HG03442 (cell line): ENCODE measurements around the gene NT5C2.
"Not testable (repeated sequence)": the region's sequence is repeated elsewhere in the genome, so short reads cannot be mapped to it uniquely, and the experiment has no call there.

Experiments used
- ATAC-seq: cut with Tn5 transposase; IDR thresholded peaks from one replicate; pipeline ENCODE4 v1.9.1; 2021; ENCODE audit warnings: mild to moderate bottlenecking, moderate library complexity; ENCODE audit not compliant: unreplicated experiment

Gene NT5C2

DNA sequence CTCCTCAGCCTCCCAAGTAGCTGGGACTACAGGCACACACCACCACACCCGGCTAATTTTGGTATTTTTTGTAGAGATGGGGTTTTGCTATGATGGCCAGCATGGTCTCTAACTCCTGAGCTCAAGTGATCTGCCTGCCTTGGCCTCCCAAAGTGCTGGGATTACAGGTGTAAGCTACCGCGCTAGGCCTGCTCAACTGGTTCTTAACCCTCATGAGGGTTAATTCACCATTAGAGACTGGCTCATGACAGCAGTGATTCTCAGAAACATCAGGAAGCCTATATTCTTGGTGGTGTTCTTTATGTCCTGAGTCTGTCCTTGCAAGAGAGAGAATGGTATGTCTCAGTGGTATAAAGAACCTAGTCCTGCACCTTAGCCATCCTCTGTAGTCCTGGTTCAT lies 10.4 kb upstream of the NT5C2 start:
- no peak for ATAC-seq

DNA sequence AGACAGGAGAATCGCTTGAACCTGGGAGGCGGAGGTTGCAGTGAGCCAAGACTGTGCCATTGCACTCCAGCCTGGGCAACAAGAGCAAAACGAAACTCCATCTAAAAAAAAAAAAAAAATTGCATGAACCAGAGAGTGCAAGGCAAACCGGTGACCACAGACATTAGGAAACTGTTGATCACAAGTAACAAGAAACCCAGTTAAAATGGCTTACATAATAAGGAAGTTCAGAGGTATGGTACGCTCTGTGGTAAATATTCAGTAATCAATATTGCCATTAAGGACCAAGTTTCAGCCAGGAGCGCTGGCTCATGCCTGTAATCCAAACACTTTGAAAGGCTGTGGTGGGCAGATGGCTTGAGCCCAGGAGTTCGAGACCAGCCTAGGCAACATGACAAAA lies 9.2 kb upstream of the NT5C2 start:
- ATAC-seq: no peak

DNA sequence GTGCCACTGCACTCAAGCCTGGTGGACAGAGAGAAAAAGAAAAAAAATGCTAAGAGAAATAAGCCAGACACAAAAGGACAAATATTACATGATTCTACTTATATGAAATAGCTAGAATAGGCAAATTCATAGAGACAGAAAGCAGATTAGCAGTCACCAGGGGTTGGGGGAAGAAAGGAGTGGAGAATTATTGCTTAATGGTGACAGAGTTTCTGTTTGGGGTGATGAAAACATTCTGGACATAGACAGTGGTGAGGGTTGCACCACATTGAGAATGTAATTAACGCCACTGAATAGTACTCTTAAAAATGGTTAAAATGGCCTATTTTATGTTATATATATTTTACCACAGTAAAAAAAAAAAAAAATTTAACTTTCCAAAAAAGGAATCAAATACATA lies 6.4 kb upstream of the NT5C2 start:
- ATAC-seq: no peak

DNA sequence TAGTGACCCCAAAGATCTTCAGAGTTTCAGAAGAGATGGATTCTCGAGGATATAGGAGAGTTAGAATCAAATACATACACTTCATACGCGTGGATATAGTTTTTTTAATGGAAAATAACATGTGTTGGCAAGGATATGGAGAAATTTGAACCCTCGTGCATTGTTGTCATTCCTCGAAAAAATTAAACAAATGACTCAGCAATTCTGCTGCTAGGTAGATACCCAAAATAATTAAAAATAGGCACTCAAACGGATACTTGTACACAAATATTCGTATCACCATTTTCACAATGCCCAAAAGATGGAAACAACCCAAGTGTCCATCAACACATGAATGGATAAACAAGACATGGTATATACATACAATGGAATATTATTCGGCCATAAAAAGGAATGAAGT lies 5.6 kb upstream of the NT5C2 start:
- ATAC-seq: no peak

DNA sequence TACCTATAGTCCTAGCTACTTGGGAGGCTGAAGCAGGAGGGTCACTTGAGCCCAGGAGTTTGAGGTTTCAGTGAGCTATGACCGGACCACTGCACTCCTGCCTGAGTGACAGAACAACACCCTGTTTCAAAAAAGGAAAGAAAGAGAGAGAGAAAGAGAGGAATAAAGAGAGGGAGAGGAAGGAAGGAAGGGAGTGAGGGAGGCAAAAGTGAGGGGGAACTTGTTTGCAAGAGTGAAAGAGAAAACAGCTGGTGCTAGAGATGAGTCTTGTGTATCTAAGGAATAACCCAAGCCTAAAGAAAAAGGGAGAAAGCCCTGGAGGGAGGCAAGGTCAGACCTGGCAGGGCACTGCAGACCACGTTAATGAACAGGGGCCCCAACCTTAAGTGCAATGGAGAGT lies 4.8 kb upstream of the NT5C2 start:
- ATAC-seq: no peak

DNA sequence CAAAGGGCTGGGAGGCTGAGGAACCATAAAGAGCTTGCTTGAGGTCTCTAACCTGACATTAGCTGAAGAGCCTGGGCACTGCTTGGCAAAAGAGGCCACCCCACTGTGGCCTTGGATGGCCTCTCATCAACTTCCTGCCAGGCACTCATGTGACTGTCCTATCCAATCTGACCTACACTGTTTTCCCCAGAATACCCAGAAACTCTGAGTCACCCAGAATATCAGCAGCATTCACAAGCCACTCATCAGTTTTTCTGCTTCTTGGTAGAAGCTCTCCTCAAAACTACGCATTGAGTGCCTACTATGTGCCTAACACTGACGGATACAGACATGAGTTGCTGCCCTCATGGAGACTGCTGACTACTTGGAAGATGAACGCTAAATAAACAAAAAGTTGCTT lies 4.1 kb upstream of the NT5C2 start:
- ATAC-seq: no peak

DNA sequence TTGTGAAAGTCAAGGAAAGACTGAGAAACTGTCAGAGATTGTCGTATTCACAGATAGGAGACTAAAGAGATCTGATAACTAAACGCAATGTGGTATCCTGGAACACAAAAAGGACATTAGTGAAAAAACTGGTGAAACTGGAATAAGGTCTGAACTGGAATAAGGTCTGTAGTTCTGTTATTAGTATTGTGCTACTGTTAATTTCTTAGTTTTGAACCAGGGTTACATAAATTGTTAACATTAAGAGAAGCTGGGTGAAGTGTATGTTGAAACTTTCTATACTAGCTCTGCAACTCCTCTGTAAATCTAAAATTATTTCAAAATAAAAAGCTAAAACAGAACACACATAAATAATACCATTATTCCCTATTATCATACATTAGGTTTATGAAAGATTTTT lies 3.4 kb upstream of the NT5C2 start:
- no peak for ATAC-seq

DNA sequence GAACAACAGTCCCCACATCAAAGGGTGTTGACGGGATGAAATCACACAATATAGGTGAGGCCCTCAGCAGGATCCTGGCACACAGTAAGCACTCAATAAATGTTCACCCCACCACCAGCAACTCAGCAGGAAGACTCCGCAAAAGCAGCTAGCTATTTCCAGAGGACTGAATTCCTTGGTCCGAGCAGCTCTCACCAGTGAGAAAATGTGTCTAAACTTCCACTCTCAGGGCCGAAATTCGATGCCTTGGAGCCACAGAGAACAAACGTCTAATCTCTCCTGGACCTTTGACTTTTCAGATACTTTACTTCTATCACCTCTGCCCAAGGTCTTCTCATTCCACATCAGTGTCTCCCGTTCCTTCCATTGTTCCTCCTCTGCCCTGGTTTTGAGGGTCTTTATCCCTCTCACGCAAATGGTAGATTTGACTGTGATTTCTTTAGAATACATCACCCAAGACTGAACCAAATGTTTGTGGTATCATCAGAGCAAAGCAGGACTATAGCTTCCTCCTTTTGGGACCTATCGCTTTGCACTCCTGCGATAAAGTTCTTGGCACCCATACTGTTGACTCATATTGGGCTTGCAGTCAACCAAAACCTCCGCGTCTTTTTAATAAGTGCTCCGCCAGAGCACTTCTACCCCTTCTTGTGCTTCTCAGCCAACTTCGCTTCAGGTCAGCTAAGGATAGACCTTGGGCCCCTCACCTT lies 903 bp upstream of the NT5C2 start:
- no peak for ATAC-seq

DNA sequence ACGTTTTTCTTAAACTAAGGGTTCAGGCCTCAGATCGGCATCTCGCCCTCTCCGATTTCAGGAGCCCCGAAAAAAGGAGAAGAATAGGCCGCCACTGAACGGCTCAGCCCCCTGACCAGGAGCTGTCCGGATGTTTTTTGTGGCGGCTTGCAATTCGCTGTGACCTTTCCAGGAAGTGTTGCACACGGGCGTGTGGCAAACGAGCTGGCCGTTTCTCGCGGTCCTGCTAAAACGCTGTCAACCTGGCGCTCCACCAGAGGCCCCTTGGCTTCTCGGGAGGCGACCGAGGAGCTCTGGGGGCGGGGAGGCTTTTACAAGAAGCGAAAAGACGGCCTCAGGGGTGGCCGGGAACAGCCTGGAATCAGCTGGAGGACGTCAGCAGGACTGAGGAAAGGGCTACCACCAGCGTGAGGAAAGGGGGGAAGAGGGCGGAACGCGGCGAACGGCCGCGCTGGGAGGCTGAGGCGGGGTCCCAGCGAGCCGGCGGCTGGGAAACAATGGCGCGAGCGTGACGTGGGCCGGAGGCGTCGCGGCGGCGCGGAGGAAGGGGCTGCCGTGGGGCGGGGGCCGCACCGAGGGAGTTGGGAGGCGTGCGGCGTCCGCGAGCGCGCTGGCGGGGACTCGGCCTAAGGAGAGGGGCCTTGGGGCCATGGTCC lies 493 bp downstream of the NT5C2 start:
- peak; percentile 38 for ATAC-seq

DNA sequence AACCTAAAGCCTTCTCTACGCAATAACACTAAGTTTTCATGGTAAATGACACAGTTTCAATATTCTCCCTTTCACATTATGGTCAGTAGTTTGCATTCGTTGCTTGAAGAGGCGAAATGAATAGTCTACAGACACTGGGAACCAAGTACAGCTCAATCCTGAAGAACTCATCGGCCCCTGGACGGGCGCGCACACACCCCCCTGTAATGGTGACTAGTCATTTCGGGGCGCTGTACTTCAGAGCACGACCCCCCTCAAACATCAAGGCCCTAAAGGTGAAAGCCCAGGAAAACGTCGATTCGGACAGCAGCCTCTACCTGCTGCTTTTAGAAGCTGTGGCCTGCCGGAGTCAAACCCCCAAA lies 1.0 kb downstream of the NT5C2 start:
- ATAC-seq: no peak

DNA sequence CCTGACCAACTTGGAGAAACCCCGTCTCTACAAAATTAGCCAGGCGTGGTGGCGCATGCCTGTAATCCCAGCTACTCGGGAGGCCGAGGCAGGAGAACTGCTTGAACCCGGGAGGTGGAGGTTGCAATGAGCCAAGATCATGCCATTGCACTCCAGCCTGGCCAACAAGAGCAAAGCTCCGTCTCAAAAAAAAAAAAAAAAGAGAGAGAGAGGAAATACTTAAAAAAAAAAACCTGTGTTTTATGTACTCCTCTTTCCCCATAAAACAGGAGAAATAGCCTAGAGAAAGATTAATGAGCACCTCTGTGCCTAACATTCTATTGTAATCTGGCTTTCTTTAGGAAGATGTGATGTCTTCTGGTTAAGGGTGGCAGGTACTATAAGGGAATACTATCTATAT lies 1.9 kb downstream of the NT5C2 start:
- not testable (repeated sequence) for ATAC-seq

DNA sequence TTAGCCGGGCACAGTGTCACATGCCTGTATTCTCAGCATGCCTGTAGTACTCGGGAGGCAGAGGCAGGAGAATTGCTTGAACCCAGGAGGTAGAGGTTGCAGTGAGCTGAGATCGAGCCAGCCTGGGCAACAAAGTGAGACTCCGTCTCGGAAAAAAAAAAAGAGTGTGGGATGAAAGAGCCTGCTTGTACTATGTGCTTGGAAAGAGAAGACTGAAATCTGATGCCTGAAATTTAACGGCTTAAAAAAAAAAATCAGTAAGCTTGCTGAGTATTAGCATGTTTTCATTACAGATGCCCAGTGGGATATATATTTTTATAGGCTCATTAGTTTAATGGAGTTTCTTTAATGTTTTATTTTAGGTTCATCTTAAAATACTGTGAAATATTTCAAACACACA lies 4.2 kb downstream of the NT5C2 start:
- no peak for ATAC-seq

DNA sequence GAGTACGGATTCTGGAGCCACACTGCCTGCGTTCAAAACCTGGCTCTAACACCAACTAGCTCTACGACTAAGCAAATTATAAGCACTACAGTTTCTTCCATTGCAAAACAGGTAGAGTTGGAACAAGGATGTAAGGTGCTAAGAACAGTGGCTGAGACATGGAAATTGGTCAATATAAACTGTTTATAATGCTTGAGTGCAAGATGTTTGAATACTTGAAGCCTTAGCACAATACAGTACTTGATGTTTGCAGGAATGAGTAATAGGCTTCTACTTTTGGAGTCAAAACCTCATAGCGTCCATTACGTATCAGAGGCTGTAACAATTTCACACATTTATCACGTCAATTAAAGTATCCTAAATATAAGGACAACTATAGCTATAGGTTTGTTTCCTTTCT lies 6.9 kb downstream of the NT5C2 start:
- no peak for ATAC-seq

DNA sequence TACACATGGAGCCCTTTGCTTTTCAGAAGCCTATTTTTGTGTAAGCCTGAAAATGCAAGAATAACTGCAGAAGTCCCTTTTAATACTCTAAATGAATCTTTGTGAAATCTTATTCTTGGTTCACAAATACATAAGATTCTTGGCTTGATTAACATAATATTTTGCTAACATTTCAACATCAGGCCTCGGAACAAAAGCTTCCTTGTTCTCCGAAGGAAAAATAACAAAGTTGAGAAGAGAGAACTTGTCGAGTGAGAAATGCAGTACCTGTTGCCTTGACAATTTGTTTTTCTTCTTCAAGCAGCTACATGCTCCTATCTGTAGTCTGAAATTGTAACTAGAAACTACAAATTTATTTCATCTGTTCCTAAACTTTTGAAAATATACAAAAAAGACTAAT lies 8.5 kb downstream of the NT5C2 start:
- ATAC-seq: no peak

DNA sequence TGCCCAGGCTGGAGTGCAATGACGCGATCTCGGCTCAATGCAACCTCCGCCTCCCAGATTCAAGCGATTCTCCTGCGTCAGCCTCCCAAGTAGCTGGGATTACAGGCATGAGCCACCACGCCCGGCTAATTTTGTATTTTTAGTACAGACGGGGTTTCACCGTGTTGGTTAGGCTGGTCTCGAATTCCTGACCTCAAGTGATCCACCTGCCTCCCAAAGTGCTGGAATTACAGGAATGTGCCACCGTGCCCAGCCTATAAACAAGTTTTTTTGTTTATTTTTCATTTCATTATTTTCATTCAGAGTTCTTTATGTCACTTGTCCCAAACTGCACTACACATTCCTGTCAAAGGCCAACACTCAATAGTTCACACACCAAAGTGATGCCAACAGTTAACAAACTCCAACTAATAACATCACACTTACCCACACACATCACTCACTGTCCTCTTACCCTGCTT lies 9.1 kb downstream of the NT5C2 start:
- not testable (repeated sequence) for ATAC-seq

DNA sequence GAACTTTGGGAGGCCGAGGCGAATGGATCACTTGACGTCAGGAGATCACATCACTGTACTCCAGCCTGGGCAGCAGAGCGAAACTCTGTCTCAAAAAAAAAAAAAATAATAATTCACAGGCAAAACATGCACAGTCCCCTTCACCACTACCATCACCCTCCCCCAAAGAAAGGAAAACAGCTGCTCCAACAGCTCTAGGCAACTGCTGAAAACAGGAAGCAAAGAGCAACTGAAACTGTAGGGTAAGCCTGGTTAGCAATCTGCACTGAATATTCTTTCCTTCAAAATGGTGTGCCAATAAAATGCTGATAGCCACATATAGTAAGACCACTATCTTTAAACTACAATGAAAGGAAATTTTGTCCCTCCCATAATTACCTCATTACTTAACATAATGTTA lies 11.8 kb downstream of the NT5C2 start:
- no peak for ATAC-seq

DNA sequence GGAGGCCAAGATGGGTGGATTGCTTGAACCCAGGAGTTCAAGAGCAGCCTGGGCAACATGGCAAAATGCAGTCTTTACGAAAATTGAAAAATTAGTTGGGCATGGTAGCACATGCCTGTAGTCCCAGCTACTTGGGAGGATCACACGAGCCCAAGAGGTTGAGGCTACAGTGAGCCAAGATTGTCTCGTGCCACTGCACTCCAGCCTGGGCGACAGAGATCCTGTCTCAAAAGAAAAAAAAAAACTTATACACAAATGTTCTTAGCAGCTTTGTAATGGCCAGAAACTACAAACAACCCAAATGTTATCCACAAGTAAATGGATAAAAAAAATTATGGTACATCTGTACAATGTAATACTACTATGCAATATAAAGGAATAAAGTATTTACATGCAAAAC lies 12.6 kb downstream of the NT5C2 start:
- no peak for ATAC-seq

DNA sequence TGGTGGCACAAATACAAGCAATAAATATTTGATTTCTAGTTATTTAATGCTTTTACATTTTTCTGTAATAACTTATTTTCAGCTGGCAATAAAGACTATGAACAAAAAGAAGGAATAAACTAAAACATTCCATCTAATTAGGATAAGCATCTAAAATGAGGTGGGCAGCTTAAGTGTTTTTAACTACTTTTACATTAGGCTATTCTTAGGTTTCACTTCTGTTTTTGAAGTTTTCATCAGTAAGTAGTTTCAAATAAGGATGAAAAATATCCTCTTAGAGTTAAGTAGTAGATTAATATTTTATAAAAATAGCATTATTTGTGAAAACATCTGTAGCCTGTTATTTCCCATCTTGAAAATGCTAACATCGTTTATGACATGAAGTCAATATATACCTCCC lies 15.9 kb downstream of the NT5C2 start:
- ATAC-seq: no peak

DNA sequence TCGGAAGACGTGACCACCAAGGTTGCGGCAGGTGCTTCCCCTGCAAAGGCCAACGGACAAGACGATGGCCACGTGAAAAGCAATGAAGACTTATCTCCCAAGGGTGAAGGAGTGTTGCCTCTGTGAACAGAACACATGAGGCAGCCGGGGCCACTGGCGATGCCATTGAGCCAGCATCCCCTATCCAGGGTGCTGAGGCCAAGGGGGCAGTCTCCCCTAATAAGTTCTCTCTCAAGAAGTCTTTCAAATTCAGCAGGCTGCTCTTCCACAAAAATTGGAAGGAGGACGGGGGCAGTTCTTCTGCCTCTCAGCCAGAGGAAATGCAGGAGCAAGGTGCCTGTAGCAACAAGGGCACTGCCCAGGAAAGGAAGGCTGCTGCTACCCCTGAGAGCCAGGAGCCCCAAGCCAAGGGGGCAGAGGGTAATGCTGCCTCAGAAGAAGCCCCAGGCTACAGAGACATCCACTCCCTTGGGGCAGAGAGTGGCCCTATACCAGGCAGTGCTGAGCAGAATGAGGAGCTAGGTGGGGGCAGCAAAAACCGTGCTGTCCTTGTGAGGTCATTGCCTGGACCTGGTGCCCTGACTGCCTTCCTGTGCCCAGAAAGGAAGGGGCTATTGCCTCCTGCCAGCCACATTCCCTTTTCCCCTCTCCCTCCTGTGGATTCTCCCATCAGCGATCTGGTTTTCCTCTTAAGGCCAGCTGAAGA lies 17.3 kb downstream of the NT5C2 start:
- ATAC-seq: no peak

DNA sequence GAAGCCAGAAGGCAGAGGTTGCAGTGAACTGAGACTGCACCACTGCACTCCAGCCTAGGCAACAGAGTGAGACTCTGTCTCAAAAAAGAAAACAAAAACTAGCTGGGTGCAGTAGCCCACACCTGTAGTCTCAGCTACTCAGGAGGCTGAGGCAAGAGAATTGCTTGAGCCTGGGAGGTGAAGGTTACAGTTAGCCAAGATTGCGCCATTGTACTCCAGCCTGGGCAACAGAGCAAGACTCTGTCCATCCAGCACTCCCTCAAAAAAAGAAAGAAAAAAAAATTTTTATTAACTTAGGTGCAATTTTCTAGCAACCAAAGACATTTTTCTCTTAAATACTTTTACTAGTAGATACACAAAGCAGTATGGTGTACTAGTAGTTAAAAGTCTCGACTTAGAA lies 18.7 kb downstream of the NT5C2 start:
- ATAC-seq: not testable (repeated sequence)

DNA sequence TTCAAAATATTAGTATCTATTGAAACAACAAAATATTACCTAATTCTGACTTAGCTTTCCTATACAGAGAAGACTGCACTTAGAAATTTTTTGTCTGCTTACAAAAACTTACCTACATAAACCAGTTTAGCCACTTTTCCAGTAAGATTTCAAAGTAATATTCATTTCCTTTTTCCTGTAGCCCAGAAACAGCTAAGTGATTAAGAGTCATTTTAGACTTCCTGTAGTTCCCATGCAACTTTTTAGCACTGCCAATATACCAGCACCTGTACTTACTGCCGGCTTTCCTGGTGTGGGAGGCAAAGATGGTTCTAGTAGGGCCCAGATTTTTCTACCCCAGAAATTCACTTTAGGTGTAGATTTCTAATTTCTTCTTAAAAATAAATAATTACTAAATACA lies 21.8 kb downstream of the NT5C2 start:
- no peak for ATAC-seq

DNA sequence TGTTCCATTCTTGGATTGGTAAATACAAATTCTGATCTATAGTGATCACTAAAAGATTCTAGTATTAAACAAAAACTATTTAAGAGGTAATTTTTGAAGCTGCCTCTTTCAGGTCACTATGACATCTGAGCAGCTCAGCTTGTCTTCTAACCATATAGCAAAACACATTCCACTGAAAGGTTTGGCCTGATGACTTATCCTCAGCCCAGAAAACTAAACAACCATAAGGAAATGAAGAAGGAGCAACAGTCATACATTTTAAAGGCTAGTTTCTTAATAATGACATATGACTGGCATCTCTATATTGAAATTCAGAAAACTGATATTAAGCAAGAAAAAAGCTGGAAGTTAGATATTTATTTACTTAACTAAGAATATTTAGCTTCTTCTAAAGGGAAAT lies 24.6 kb downstream of the NT5C2 start:
- no peak for ATAC-seq
